CD4-positive, alpha-beta T cell treated with Interleukin-21 for 1 hour (primary cell): ENCODE results near the gene PXMP4.

Experiments
- DNase-seq: peaks from one replicate; pipeline ENCODE4 v3.0.0-alpha.2; 2020

The PXMP4 gene

GRCh38 chr20:33731693-33732165 is 11.6 kb upstream of the PXMP4 start, which contains the start of gene ZNF341:
TSS of gene ZNF341 (plus strand) at chr20:33731996. CDS start at chr20:33732022, 26 bp downstream.
- DNase-seq: peak; percentile 93

GRCh38 chr20:33730946-33731692 is 11.0 kb upstream of the PXMP4 start:
- no peak for DNase-seq

- DNase-seq: no peak
Measured at GRCh38 chr20:33729101-33729500, 9.0 kb upstream of the PXMP4 start.

GRCh38 chr20:33728463-33728862 is 8.4 kb upstream of the PXMP4 start:
- no peak for DNase-seq

DNA sequence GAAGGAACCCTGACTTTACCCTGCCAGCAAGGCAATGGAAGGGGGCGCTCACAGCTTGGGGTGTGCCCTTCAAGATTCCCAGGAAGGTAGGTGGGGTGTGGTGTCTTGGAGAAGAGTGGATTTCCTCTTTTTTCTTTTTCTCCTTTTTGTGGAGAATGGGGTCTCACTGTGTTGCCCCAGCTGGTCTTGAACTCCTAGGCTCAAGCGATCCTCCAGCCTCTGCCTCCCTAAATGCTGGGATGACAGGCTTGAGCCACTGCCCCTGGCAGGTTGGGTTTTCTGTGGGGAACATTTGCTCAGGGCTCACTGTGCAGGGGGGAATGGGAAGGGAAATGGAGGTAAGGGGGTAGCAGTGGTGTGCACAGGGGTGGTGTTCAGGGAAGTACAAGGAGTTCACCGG is 7.7 kb upstream of the PXMP4 start:
- DNase-seq: no peak

GRCh38 chr20:33727115-33727479 is 7.0 kb upstream of the PXMP4 start:
- no peak for DNase-seq

- DNase-seq: no peak
Measured at GRCh38 chr20:33725607-33726264, 5.6 kb upstream of the PXMP4 start.

- peak; percentile 1 for DNase-seq
Measured at GRCh38 chr20:33724439-33725094, 4.5 kb upstream of the PXMP4 start.

GRCh38 chr20:33721391-33722140 is 1.5 kb upstream of the PXMP4 start:
- no peak for DNase-seq

DNA sequence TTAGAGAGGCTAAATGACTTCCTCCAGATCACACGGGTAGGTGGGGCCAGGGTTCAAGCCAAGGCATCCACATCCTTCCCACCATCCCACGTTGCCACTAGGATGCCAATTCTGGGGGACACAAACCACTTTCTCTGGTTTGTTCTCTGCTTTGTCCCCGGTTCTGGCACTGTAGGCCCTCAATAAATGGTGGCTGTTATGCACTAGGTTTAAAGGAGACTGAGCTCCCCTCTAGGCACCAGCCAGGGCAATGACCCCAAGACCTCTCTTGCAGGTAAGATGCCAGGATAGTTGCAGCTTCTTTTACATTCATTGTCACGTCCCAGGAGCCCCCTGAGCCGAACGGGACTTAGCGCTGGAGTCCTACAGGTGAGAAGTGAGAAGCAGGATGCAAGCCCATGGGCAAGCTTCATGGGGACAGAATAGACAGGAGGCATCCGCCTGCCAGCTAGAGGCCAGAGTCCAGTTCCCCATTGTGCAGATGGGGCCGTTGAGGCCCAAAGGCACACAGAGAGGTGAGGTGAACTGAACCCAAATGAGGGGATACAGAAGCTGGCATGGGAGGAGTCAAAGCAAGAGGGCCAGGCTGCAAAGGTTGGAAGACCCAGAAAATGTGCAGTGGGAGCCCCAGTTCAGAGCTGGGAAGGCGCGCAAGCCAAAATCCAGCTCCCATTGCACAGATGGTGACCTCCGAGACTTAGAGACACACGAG is 677 bp downstream of the PXMP4 start:
- DNase-seq: no peak

GRCh38 chr20:33716498-33716897 is 3.6 kb downstream of the PXMP4 start:
- DNase-seq: no peak

DNA sequence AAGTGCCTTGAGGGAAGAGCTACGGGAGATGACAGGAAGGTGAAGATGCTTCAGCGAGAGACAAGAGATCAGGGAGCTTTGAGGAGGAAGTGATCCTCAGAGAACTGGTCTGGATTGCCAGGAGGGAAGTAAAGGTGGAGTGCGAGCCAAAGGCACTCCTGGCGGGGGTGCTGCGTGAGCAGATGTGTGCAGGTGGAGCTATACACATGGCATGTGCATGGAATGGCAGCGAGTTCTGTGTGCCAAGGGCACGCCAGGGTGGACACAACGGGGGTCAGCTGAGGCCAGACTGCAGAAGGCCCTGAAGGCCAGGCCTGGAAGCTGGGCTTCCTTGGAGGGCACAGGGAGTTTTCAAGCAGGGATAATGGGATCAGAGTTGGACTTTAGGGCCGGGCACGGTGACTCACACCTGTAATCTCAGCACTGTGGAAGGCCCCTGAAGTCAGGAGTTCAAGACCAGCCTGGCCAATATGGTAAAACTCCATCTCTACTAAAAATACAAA is 6.2 kb downstream of the PXMP4 start:
- no peak for DNase-seq

DNA sequence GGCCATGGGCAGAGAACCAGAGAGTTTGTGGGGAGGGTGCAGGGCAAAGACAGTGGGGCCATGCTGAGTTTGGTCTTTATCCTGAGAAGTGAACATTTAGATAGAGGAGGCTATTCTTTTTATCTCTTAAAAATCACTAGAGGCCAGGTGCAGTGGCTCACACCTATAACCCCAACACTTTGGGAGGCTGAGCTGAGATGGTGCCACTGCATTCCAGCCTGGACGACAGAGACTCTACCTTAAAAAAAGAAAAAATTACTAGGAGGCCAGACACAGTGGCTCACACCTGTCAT is 8.7 kb downstream of the PXMP4 start:
- DNase-seq: no peak

DNA sequence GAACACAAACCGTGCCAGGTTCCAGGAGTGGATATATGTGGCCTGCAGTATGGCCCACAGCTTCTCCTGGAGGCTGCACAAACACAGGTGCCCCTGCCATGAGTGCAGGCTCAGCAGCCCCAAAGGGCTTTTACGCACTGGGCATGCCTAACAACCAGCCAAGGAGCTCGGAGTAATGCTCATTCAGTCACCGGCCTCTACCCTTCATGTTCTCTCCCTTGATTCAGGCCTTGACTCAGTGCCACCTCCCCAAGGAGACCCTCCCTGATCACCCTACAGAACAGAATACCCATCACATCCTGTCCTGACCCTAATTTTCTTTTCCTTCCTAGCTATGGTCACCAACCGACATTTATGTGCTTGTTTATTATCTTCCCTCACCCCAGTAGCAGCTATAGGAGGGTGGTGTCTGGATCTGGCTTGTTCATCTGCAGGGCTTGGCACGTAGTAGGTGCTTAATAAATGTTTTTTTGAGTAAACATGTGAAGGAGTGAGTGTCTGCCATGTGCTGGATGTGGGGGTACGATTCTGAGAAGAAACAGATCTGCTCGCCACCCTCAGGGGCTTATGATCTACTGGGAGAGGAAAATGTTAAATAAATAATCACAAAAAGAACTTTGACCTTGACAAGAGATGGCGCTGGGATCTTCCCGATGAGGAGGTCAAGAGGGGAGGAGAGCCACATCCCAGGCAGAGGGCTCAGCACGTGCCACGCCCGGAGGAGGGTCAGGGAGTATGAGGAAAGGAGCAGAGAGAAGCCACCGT is 9.2 kb downstream of the PXMP4 start:
- DNase-seq: no peak

GRCh38 chr20:33709905-33710541 is 10.1 kb downstream of the PXMP4 start:
- DNase-seq: no peak

GRCh38 chr20:33709398-33709797 is 10.7 kb downstream of the PXMP4 start:
- DNase-seq: no peak

- DNase-seq: no peak
Measured at GRCh38 chr20:33707668-33708067, 12.4 kb downstream of the PXMP4 start.

DNA sequence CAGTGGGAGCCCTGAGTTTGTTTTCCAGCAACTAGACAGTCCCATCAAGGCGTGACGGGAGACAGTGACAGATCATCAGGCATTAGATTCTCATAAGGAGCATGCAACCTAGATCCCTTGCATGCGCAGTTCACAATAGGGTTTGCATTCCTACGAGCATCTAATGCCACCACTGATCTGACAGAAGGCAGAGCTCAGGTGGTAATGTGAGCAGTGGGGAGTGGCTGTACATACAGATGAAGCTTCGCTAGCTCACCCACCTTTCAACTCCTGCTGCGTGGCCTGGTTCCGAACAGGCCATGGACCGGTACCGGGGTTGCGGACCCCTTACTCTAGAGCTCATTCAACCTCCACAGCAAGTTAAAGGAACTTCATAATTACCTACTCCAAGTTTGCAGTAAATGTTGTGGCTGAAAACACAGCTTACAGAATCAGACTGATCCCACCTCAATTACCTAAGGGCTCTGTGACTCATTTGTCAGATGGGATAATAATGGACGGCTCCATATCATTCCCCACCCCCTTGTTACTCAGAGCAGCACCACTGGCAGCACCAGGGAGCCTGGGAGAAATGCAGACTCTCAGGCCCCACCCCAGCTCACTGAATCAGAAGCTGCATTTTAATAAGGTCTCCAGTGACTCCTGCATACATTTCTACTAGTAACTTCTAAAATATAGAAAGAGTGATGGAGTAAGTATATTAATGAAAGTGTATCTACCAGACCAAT is 15.7 kb downstream of the PXMP4 start:
- no peak for DNase-seq

DNA sequence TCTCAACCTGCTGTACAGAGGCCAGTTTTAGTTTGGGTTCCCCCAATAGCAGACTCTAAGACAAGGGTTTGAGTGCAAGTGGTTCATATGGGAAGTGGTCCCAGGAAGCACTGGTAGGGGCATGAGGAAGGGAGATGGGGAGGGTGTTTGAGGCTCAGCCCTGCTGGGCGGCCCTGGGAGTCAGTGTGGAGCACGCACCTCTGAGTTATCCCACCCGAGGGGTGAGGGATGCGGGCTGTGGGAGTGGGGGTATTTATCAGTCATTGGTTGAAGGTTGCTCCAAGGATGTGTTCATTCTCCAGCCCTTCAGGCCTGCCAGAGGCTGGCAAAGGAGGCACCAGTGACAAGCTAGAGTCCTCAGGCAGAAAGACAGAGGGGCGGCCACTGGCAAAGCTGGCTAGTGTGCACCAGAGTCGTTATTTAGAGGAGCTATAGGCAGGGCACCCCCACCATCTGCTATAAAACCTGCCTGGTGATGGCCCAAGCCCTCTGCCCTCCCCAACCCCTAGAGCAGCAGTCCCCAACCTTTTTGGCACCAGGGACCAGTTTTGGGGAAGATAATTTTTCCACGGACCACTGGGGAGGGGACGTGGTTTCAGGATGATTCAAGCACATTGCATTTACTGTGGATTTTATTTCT is 16.5 kb downstream of the PXMP4 start:
- no peak for DNase-seq

GRCh38 chr20:33702861-33703260 is 17.2 kb downstream of the PXMP4 start:
- no peak for DNase-seq
